Stimulated activated CD4-positive, alpha-beta T cell treated with anti-CD3 and anti-CD28 coated beads, TNF-alpha, amount 100 ng/mL, for 48 hours (primary cell): ENCODE results near the gene SLC44A5.
"Not testable (repeated sequence)": the region's sequence is repeated elsewhere in the genome, so short reads cannot be mapped to it uniquely, and the experiment has no call there.

Experiments used
- DNase-seq, 3 donors: peaks; one replicate each; pipeline ENCODE4 v3.0.0-alpha.2; 2020; ENCODE audit warnings: low read depth in 3 of 3

The SLC44A5 gene

GRCh38 chr1:75520862-75521475 is 89.9 kb downstream of the SLC44A5 start:
- no peak for DNase-seq

DNA sequence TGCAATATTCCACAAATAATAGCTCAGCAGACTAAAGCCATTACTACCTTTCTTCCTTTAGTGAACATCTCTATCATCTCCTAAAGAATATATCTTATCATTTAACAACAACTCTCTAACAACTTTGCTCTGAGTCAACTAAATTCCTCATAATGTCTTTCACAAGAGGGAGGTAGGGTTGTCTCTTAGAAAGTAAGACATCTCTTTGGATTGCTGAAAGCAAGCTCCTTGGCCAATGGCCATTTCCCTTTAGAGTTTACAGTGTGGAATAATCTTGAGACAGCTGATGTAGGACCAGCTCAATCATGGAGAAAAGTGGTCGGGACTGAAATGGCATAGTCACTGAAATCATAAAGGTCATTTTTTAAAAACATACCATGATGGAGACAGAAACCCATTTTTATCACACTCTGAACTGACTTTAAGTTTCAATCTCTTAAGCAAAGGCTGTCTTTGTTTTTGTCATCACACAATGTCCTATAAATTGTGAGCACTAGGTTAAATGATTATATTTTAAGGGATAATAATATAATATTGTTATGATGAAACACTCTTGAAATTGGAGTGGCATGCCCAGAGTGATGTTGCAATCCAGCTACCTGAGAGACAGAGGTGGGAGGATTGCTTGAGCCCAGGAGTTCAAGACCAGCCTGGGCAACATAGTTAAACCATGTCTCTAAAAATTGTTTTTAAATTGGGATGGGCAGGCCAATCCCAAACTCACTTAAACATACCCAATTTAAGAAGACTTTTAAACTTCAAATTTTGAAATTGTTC is 91.1 kb downstream of the SLC44A5 start:
- no peak for DNase-seq

GRCh38 chr1:75518686-75519085 is 92.2 kb downstream of the SLC44A5 start:
- DNase-seq: no peak

DNA sequence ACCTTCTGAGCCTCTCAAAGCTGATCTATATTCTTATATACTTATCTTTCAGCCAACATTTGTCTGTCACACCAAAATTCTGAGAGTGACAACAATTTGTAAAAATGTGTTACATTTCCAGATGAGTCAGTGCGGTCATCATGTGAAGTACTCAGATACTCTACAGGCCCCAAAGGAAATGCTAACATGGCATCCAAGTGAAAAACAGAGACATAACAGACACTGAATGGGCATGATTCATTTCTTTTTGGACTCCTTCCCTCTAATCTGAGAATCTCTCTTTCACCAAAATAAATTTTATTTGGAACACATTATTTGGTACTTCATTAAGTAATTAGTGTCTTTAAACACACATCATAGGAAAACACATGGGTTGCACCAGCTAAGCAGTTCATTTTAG is 96.6 kb downstream of the SLC44A5 start:
- DNase-seq: no peak

GRCh38 chr1:75506976-75507375 is 103.9 kb downstream of the SLC44A5 start:
- no peak for DNase-seq

GRCh38 chr1:75503221-75503974 is 107.5 kb downstream of the SLC44A5 start:
- no peak for DNase-seq

GRCh38 chr1:75502776-75503175 is 108.1 kb downstream of the SLC44A5 start:
- no peak for DNase-seq

- DNase-seq: no peak
These were observed 109.2 kb downstream of the SLC44A5 start for GRCh38 chr1:75501577-75502295.

DNA sequence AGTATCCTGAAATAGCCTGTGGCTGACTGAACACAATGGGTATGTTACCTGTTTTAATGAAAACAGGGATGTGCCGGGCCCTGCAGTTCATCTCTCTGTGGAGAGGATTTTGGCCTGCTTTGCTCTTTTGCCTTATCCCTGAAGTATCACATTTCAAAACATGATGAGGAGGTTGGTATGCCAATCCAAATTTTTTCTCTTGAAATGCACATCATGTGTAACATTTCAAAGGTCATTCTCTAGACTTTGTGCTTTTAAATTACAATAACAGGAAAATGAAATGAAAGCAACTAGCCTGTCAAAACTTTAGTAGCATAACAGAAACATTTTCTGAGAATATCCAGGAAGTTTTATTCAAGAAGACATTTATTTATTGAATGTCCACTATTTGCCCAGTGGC is 118.9 kb downstream of the SLC44A5 start:
- no peak for DNase-seq

GRCh38 chr1:75487399-75487798 is 123.5 kb downstream of the SLC44A5 start:
- no peak for DNase-seq

GRCh38 chr1:75484789-75485188 is 126.1 kb downstream of the SLC44A5 start:
- no peak for DNase-seq

DNA sequence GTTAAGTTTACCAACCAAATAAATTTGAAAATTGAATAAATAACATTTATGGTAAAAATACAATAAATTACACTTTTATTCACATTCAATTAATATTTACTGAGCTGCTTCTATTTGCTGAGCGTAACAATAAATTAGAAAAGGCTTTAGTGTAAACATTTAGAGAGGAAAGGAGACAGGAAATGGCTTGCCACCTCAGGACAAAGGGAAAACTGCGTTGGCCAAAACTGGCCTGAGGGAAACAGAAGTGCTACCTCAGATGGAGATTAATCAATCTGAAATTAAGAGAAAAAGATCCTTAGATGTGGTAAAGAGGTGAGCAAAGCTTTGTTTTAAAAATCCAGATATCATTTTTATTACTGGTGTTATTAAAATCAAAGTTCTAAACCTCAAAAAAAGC is 128.0 kb downstream of the SLC44A5 start:
- no peak for DNase-seq

- not testable (repeated sequence) for DNase-seq
These were observed 134.4 kb downstream of the SLC44A5 start for GRCh38 chr1:75476486-75476885.

GRCh38 chr1:75475696-75476095 is 135.2 kb downstream of the SLC44A5 start:
- DNase-seq: no peak

DNA sequence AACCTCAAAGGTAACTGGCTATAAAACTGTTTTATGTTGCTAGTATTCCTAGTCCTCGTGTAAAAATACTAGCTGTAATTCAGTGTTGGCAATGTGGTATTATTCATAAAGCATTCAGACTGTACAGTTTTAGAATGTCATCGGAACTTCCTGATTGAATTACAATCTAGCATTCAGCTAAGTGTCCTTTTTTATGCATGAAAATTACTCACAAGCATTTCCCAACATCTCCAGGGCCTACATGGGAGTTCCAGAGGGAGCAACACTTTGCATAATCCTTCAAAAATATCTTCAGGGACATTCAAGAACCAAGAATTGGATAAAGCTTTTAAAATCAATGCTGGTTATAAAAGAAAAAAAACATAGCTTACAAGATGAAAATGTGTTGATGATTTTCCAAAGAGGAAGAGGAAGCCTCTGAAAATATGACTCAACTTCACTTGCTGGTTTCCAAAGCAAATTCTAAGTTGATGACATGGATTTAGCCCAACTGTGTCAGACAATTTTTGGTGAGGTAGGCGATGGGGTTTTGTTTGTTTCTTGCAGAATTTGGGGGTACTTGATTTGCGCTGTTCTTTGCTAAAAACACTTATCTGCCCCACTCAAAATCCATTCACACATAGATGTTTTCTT is 137.8 kb downstream of the SLC44A5 start:
- no peak for DNase-seq

DNA sequence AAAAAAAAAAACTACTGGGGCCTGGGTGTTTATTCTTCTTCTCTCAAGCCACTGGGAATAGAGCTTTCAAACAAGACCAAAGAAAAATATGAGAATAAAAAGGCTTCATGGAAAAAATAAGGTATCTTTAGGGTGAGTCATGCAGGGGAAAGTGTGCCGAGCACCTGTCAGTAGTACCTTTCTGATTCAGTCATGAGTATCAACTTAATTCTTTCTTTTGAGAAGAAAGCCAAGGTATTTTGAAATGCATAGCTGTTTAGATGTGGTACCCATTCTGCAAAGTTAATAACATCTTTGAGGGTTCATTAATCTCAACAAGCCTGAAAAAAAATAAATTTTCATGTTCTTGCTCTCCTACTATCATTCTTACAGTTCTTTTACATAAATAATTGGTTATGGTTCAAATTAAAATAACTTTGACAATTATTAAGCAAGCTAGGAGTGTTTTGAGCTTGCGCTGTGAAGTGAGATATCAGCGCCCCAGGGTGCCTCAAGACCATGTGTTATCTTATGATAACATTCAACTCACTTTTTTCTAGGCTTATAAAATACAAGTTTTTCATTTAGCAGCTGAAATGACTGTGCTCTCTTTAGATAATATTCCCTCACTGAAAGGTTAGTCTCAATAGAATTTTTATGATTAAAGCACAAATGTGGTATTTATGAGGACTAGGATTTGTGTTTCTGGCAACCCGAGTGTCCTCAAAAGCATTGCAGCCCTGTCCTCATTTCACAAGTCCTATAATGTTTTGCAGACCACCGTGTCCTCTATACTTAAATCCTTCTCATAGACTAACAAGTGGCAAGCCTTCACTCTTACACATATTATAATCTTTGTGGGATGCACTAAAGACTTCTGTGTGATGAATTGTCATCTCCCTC is 138.6 kb downstream of the SLC44A5 start:
- DNase-seq: no peak

DNA sequence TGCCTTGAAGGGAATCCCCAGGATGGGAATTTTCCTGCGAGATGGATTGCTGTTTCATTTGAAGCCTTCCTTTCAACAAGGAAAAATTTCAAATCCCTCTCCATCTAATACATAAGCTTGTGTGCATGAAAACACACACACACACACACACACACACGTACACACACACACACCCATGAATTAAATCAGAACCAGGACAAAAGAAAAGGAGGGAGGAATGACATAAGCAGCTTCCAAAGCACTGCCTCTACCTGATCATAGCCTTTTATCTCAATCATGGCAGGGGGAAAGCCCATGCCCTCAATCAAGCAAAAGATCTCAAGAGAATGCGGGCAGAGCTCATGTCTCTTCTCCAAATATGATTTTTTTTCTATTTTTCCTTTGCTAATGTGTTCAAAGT is 139.7 kb downstream of the SLC44A5 start:
- DNase-seq: no peak

DNA sequence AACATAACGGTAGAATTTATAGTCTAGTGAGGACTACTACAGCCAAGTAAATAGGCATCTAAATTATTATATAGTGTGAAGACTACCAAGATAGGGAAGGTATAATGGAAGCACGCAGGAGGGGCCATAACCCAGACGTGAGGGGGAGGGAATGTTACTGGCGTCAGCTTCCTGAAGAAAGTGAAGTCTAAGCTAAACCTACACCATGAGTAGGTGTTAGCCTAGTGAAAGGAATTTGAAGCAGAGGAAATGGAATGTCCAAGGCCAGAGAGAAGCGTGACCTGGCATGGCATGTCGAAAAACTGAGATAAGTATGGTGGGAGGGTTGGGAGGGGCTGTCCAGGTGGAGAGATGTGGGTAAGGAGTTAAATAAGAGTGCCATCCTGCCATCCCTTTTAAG is 140.5 kb downstream of the SLC44A5 start:
- DNase-seq: no peak

DNA sequence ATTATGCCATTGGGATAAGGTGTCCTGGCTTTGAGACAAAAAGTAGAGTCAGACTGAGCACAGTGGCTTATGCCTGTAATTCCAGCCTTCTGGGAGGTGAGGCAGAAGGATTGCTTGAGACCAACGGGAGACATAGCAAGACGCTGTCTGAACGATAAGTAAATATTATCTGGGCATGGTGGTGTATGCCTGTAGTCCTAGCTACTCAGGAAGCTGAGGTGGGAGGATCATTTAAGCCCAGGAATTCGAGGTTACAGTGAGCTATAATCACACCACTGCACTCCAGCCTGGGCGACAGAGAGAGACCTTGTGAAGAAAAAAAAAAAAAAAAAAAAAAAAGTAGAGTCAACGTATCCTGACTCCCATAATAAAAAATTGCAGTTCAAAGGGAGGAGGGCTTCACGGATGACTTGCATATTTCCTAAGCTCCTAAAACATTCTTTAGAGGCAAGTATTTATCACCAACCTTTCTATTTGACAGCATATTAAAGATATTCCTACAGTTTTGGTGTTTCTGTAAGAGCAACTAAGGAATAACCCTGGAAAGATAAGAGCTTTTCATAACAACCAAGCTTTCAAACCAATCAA is 141.2 kb downstream of the SLC44A5 start:
- DNase-seq: no peak

GRCh38 chr1:75461808-75462325 is 149.0 kb downstream of the SLC44A5 start:
- DNase-seq: no peak
